Right lobe of liver (tissue), 4 donors: ENCODE data around the gene VIPR1.

Source experiments
- POLR2A ChIP-seq: fragments of 450-650 bp; IDR thresholded peaks from one replicate; pipeline ENCODE4 v1.6.1; 2017; ENCODE audit warnings: antibody characterized with exemption, mild to moderate bottlenecking
- TF ChIP-seq, protein P1 (sequence below), 4 donors: fragments of 200-600 bp in 3 of 4; fragments of 450-650 bp in 1 of 4; IDR thresholded peaks; one replicate each; pipeline versions ENCODE4 v1.5.1 to v1.8.0; 2016 to 2022; ENCODE audit warnings: antibody characterized with exemption in 4 of 4, mild to moderate bottlenecking in 2 of 4
- donor health status: DM: no; HTN: no; CAD: no.
- donor health status: DM: no; HTN: no; CAD: no.
- donor health status: DM: no; HTN: yes; CAD: no.

DNA sequence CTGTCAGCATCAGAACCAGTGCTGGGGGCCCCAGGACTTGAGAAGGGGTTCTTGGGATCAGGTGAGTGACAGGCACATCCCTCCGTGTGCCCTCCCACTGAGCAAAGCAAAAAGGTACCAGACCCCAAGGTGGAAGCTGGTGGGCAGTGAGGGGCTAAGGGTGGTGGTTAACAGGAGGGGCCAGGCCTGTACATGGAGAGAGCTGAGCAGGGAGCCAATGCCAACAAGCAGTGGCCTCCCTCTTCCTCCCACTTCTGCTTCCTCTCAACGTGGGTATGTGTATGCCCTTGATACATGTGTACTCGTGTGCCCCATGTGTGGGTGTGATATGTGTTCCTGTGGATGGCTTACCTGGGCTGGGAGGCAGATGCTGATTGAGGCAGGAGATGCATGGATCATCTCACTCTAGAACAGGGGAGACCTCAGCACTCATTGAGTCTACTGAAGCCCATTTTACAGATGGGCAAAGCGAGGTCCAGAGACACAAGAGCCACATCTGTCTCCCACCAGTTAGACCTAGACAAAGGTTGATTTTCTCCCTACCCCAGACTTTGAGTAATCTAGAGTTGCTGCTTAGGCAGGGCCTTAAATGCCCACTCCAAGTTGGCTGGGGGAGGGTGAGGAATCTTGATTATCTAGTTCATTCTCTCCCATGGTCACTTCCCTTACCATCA lies 945 bp downstream of the VIPR1 start:
- TF ChIP-seq, protein P1, sequence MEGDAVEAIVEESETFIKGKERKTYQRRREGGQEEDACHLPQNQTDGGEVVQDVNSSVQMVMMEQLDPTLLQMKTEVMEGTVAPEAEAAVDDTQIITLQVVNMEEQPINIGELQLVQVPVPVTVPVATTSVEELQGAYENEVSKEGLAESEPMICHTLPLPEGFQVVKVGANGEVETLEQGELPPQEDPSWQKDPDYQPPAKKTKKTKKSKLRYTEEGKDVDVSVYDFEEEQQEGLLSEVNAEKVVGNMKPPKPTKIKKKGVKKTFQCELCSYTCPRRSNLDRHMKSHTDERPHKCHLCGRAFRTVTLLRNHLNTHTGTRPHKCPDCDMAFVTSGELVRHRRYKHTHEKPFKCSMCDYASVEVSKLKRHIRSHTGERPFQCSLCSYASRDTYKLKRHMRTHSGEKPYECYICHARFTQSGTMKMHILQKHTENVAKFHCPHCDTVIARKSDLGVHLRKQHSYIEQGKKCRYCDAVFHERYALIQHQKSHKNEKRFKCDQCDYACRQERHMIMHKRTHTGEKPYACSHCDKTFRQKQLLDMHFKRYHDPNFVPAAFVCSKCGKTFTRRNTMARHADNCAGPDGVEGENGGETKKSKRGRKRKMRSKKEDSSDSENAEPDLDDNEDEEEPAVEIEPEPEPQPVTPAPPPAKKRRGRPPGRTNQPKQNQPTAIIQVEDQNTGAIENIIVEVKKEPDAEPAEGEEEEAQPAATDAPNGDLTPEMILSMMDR (IDR thresholded peaks at IDR 0.05): no peak
- no peak for TF ChIP-seq POLR2A
